HG03095 (cell line): Measurements from ENCODE around the gene SLC9A3.
"Not testable (repeated sequence)": the region's sequence is repeated elsewhere in the genome, so short reads cannot be mapped to it uniquely, and the experiment has no call there.

ENCODE experiments used
- ATAC-seq: cut with Tn5 transposase; IDR thresholded peaks from one replicate; pipeline ENCODE4 v1.9.1; 2021; ENCODE audit warnings: moderate library complexity; ENCODE audit not compliant: unreplicated experiment

The SLC9A3 gene

DNA sequence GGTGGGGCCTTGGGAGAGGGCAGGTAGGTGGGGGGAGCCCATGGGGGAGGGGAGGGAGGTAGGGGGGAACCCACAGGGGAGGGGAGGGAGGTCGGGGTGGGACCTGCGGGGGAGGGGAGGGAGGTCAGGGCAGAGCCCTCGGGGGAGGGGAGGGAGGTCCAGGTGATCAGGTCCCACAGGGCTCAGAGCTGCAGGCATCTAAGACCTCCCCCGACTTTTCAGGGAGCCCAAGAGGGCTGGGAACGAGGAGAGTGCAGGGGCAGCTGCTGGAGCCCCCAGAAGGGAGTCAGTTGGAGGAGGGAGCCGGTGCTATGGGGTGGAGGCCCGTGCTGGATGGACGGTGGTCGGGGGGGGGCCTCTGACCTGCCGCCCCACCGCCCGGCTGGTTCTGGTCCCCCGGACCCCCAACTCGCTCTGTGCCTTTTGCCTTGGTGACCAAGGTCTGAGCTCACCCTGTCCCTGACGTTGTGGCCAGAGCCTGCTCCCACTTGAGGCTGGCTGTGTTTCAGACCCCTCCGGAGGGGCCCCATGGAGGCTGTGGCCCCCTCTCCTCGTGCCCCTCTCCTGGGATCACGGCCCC, 31.8 kb downstream of the SLC9A3 start:
- no peak for ATAC-seq

DNA sequence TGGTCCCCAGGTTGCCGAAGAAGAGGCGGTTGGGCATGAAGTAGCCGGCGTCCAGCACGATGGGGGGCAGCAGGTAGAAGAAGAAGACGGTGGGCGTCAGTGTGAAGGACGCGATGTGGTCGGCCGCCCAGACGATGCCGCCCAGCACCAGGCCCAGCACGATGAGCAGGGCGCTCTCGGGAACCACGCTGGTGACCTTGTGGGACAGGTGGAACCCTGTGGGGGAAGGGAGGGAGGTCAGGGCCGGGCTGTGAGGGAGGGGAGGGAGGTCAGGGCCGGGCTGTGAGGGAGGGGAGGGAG, 32.4 kb downstream of the SLC9A3 start:
- no peak for ATAC-seq

DNA sequence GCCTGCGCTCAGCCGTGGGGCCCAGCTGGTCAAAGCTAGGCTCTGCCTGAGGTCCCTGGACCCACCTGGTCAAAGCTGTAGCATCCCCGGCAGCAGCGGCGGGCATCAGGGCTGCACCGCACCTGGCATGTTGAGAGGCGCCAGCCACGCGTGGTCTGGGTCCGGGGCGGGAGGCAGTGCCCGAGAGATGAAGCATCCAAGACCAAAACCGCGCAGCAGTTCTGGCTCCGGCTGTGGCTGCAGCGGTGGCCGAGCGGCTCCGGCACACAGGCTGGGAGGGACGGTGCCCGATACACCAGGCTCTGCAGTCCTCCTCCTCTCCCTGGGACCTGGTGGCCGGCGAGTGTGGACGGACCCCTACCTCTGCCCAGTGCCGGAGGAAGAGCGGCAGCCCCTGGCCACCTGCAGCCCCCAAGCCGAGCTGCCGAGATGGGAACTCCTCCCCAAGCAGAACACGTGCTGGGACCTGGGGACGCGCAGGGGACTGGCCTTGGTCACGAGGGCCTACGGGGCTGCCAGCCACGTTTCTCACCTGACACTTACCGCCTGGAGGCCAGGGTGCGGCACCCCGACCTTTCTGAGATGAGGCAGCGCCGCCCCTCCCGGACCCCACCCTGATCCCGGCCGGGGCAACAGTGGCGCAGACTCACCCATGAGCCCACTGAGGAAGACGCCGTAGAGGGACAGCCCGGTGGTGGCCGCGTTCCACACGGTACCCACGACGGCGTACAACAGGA, 33.0 kb downstream of the SLC9A3 start:
- ATAC-seq, result no peak

DNA sequence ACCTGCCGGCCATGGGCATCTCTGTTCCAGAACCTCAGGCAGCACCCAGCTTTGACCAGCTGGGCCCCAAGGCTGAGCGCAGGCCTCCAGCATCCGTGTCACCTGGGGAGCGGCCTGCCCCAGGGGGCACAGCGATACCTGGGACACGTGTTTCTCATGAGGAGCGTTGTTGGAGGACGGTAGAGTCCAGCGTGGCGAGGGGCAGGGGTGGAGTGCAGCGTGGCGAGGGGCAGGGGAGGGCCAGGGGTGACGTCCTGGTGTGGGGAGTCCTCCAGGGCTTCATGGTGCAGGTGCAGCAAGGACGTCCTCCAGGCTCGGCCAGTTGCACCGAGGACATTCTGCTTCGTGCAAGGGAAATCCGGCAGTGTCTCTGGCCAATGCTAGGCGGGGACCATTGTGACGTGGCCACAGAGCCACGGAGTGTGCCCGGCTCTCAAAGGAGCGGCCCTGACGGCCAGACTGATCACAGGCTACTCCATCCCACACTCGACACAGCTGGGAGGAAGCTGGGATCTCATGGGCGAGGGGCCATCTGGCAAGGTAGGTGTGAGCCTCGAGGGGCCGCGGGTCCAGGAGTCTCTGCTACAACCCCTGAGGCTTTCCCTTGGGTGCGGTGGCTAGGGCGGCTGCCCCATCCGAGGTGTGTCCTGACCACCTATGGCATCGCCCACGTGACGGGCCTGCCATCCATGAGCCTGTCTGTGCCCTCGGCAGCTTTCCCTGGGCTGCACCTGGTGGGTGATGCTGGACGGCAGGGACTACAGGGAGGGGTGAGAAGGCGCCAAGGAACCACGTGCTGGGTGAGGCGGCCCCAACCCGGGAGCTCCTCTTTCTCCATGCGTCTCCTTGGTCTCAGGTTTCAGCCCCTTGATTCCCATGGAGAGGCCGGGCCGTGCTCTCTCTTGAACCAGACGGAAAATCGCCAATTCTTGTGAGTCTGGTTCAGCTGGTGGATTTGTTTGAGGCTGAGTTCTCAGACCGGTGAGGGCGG, 33.8 kb downstream of the SLC9A3 start:
- ATAC-seq, result no peak

DNA sequence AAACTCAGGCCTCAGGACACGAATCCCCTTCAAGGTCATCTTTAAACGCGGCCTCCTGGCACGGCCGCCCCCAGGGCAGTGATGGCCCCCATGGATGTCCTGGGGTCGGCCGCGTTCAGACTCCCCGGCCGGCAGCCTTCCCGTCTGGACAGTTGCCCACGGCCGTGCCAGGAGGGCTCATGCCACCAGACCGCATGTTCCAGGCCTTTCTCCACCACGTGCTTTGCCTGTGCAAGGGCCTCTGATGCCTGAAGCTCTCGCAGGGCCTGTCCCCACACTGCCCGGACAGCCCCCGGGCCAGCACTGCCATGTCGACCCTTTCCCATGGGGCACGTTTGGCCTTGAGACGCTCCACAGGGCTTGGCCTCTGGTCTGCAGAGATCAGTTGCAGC, 34.6 kb downstream of the SLC9A3 start:
- no peak for ATAC-seq

DNA sequence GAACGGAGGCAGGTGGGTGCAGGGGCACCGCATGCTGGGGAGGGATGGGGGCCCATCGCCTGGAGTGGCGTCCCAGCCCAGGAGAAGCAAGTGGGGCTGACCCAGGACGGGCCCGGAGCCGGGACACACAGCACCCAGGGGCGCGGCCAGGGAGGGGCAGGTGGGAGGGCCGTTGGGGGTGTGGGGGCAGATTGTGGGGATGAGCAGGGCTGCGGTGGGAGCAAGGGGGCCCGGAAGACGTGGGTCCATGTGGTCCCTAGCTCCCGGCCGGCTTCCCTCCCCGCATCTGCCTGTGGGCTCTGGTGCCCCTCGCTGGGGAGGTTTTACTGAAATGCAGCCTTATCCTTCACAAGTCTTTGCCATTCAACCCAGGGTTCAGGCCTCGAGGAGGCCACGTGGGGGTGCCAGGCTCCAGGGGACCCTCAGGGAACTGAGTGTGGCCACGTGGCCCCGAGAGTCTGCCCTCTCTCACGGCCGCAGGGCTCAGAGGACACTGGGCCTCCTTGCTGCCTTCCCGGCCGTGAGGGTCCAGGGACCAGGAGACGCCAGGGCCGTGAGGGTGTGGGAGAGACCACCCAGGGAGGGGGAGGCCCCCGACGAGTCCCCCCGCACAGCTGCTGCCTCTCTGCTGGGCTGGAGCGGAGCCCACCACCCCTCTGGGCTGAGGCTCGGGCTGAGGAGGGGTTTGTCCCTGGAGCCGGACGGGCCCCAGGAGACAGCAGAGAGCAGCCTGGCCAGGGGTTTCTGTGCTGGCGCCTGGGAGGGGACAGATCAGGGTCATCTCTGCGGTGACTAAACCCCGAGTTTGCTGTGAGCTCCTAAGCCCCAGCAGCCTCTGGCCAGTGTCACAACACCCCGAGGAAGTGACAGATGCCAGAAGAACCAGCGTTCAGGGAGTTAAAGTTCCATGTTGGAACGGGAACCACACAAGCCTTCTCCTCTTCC, 35.2 kb downstream of the SLC9A3 start:
- ATAC-seq, result no peak

DNA sequence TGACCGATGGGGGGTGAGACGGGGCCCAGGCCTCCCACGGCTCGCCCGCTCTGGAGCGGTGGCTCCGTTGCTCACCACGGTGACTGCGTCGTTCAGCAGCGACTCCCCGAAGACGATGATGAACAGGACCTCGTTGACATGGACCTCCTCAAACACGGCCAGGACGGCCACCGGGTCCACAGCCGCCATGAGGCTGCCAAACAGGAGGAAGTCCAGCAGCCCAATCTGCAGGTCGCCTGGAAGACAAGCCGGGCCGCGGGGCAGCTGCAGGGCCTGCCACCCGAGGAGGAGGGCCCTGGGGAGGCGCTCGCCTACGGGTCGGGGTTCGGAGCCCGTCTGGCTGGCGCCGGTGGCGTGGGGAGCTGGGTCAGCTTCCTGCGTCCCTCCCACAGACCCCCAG, 36.0 kb downstream of the SLC9A3 start:
- ATAC-seq, result no peak

DNA sequence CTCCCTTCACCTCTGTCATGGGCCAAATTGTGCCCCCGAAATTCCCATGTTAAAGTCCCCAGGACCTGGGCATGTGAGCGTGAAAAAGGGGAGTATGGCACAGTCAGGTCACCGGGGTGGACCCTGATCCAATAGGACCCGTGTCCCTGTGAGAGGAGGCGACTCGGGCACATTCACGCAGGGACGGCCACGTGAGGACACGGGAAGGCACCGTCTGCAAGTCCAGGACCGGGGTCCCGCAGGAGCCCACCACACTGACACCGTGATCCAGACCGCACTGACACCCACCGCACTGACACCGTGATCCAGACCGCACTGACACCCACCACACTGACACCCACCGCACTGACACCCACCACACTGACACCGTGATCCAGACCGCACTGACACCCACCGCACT, 37.7 kb downstream of the SLC9A3 start:
- not testable (repeated sequence) for ATAC-seq

DNA sequence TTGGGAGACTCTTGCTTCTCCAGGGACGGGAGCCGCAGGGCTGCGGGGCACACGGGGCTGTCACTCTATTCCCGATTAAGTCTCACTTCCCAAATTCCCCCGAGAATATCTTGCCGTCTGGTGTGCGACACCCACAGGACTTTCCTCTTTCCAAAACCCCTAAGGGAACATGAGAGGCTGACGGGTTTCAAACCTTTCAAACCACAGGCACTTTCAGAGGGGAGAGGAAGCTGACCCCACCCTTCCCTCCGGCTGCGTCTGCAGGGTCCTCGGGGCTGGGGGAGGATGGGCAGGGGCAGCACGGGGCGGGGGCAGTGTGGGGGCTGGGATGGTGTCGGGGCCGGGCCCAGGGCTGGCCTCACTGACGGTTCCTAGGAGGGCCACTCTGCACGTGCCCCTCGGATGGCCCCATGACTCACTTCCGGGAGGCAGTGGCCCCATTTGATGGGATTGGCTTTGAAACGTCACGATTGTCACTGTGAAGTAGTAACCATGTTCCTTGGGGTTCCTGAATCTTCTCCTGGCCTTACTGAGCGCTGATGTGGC, 38.2 kb downstream of the SLC9A3 start:
- no peak for ATAC-seq

DNA sequence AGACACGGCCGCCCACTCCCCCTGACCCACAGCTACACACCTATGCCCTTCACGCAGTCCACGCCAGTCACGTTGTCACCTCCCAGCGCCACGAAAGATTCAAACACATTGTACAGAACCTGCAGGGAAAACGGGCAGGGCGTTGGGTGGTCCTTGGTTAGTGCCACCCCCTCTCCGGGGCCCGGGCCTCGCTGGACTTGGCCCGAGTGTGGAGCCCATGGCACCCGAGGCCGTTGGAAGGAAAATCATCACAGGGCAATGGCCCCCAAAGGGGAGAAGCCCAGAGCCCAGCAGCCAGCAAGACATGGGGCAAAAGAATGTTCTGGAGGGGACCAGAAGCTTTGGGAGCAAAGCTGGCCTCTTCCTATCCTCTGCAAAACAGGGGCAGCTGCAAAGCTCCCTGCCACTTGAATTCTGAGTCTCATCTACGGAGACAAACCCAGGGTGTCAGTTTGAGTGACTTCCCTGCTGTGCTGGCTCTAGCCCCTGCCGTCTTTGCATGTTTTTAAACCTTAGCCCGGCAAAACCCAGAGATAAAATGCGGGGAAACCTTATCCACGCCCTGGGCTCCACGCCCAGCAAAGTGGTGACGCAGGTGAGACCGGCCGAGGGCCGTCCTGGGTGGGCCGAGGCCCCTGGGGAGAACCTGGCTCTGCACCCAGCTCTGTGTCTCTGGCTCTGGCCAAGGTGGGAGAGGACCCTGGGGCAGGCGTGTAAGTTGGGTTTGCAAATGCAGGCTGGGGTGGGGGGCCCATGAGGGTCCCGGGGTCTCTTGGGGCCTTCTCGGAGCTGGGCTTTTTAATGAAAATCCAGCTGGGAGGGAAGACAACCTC, 38.9 kb downstream of the SLC9A3 start:
- no peak for ATAC-seq

DNA sequence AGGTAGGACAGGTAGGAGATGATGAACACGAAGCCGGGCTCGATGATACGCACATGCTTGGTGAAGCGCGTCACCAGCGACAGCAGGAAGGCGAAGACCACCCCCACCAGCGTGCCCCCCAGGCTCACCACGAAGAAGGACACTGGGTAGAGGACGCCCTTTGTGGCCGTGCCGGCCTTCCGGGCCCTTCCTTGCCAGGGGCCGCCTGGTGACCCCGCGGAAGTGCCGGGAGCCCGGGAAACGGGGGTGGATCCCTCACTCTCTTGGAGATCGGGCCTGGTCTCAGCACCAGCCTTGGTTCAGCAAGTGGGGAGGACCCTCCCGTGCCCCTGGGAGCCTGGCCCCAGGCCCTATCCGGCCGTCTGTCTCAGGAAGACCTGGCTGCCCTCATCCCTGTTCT, 39.7 kb downstream of the SLC9A3 start:
- ATAC-seq, result no peak

DNA sequence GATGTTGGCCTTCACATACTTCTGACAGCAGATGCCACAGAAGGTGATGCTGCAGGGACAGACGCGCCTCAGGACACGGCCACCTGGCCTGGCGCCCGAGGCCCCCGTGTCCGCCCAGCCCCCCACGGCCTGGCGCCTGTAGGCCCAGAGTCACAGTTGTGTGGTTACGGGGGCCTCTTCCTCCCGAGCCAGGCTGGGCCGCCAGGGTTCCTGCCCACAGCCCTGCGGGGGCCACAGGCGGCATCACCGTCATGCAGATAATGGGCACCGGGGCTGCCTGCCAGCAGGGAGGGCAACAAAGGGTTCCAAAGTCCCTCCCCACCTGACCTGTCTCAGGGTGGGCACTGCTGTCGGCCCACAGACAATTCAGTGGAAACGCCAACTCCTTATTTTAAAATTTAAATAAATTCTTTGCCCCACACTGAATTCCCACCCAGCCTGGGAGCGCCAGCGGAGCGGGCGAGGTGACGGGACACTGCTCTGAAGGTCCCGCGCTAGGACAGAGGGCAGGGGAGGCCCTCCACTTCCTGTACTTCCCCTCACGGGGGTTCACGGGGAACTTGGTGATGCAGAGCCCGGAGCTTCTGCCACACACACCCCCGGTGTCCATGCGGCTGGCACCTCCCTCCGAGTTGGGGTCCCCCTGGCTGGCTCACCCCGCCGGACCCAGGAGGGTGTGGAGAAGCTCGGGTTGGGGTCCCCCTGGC, 40.7 kb downstream of the SLC9A3 start:
- no peak for ATAC-seq

DNA sequence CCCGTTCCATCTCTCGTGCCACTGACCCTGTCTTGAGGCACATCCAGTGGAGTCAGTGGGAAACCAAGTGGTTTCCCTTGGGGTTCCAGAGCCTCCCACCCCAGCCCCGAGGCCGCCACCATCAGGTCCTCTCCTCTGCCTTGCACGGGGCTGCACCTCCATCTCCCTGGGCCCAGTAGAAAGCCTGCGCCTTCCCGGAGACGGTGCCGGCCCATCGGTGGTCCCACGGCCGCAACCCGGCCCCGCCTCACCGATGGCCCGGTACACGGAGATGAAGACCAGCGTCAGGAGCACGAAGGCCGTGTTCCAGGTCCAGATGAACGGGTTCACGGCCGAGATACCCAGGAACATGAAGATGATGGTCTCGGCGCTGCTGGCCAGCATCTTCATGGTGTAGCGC, 41.2 kb downstream of the SLC9A3 start:
- ATAC-seq, result no peak

DNA sequence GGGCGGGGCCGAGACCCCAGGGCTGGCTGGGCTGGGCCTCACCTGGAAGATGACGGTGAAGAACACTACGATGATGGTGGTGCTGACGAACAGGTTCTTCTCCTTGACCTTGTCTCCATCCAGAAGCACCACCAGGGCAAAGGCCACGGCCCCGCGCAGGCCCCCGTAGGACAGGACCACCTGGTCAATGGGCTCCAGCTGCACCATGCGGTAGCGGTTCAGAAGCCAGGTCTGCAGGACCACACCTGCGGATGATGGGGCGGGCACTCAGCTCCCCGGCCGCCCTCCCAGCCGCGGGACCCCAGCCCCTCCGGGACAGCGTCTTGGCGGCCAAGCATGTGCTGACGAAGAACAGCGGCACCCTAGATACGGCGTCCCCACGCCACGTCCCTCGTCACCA, 41.7 kb downstream of the SLC9A3 start:
- ATAC-seq, result no peak

DNA sequence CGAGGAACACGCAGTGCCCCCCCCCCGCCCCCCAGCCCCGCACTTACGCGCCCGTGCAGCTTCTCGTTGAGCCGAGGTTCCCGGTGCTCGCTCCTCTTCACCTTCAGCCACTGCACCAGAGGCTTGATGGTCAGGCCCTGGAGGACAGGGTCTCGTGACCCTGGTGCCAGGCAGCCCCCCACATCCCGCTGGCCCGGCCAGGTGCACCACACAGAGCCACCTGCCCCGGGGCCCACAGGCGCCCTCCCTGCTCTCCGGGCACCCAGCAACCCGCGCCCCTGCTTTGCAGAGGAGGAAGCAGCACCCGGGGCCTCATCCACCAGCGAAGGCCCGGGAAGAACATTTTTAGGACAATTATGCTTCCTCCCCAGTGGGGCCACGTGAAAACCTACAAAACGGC, 42.2 kb downstream of the SLC9A3 start:
- no peak for ATAC-seq

DNA sequence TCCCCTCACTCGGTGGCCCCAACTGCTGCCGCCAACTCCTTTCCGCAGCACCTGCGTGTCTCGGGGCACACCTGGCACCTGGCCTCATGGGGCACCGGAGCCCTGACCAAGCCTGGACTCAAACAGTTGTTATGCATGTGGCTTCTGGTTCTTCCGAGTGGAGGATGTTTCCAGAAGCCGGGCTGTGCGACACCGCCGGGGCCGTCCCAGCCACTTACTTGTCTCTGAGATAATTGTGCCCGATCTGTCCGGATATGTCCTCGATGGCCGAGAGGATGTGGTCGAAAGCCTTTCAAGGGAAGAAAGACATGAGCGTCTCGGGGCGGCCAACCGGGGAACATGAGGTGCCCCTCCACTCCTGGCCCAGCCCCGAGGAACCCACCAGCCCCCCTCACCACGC, 42.9 kb downstream of the SLC9A3 start:
- ATAC-seq, result no peak

DNA sequence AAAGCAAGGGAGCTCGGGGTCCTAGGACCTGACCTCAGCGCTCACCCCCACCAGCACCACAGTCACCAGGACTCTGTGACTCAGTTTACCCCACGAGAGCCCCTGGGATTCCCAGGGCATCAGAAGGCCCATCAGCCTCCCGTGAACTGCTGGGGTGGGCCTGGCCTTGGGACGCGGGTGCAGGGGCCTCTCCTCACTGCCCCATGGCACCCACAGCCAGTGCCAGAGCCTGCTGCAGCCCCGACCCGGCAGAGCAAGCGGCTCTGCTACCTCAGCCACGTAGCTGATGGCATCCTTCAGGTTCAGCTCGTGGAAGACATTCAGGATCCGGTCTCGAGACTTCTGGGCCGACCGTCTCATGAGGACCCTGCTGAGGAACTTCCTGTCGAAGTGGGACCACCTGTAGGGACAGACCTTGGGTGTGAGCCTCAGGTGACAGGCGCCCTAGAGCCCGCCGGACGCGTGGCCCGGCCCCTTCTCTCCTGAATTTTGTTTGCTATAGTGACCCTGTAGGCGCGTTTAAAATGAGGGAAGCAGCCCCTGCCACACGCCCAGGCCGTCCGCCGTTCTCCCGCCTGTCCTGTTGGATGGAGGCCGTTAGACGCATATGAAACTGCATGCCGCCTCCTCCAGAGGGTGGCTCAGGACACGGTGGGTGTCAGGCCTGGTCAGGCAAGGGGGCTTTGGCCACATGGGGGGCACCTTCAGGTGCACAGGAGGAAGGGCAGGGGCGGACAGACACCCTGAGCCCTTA, 44.5 kb downstream of the SLC9A3 start:
- no peak for ATAC-seq

DNA sequence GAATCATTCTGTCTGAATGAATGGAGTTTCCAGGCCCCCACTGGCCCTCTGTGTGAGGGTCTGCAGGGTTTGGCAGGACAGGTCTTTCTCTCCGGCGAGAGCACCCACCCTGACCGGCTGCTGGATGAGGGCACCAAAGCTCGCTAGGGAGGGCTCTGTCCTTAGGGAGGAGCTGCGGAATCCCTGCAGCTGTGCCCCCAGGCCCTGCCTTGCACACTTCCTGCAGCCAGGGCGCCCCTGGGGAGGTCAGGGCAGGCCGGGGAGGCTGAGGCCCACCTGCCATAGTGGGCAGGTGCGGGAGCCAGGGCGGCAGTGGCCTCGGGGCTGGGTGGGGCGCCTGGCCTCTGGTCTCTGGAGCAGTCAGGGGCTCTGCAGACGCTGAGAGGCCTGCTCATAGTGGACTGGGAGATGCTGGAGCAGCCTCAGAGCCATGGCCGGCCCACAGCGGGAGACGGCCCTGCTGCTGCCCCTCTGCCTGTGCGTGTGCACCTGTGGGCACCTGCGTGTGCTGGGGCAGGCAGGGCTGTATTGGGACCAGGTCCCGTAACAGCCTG, 45.2 kb downstream of the SLC9A3 start:
- no peak for ATAC-seq
